Measurements from ENCODE around the gene CHMP4A. TPM values are rescaled to one million over a fixed set of nuclear protein-coding genes. Genes with fewer than 3 reads are reported as not detected.

CHMP4A gene
- total and polyA plus RNA-seq, 4 experiments from 2014 or later, result 99.3 to 194 (median 133) TPM

DNA sequence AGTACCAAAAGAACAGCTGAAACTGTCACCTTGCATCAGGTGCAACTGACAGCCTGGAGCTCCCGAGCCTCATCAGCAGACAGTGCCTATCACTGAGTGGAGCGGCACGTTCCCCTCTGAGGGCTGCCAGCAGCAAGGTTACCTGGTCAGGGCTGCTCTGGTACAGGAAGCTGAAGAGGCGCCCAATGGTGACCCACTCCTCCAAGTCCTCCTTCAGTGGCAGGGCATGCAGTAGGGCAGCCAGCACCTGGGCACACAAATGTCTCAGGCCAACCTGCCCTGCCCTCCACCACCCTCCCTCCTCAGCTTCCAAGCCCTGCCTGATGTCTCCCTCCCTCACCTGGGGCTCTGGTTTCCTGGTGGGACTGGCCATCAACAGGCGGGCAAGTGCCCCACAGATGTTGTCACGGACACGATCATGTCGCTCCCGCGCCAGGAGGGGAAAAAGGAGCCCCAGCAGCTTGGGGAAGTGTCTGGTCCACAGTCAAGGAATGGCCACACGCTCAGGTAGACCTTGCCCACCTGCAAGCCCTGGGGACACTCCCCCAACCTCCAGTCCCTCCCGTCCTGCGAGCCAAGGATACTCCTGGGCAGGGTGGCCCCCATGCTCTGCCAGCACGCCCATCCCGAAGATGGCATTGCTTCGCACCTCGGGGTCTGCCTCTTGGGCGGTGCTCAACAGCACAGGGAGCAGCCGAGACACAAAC lies 31.8 kb downstream of the CHMP4A start:
- intact Hi-C loops (cut with micrococcal nuclease), result no loop called here
- Mint-ChIP-seq H3K36me3 (peaks cover 19 to 68% of the 10 kb centered on the region in 2 donors), H3K27me3 (no peaks in the 10 kb centered on the region), H3K9me3 (no peaks in the 10 kb centered on the region), H3K4me3 (peak overlapping the region in 1 of 8 donors; percentile 3), H3K4me1 (peaks cover 1 to 9% (median 4%) of the 10 kb centered on the region in 4 donors), H3K27ac (peak overlapping the region in 4 of 7 donors; percentile 5 to 66 (median 44))
- ChIA-PET CTCF (ENCODE audit: partially characterized antibody) (interaction anchor here (0.8 to 1.4 kb wide), 3 partner anchors 65 to 152 kb away, joined by 3 to 4 read pairs (median 3); no protein-coding TSS in a partner anchor), POLR2A (ENCODE audit: partially characterized antibody) (interaction anchor here (1.1 to 1.4 kb wide), 4 partner anchors 14 to 101 kb away, joined by 3 to 4 read pairs (median 4); partner anchors contain the start of genes MDP1 and TM9SF1)
- no peak overlapping the region for H3K27ac ChIP-seq (ENCODE audit: low read depth, low read length)
- H3K9me3 ChIP-seq (ENCODE audit: control insufficient read depth in 1 of 2, low read length in 2 of 2), result no peaks in the 10 kb centered on the region
- DNase-seq, result no peak
- H3K4me3 ChIP-seq (ENCODE audit: low read length in 2 of 2), result no peak overlapping the region
- peaks cover 65% of the 10 kb centered on the region for H3K36me3 ChIP-seq (ENCODE audit: insufficient read depth, low read length)
- H3K4me1 ChIP-seq (ENCODE audit: insufficient read depth, low read length), result no peaks in the 10 kb centered on the region
- H3K27me3 ChIP-seq (ENCODE audit: insufficient read depth, low read length), result no peaks in the 10 kb centered on the region

DNA sequence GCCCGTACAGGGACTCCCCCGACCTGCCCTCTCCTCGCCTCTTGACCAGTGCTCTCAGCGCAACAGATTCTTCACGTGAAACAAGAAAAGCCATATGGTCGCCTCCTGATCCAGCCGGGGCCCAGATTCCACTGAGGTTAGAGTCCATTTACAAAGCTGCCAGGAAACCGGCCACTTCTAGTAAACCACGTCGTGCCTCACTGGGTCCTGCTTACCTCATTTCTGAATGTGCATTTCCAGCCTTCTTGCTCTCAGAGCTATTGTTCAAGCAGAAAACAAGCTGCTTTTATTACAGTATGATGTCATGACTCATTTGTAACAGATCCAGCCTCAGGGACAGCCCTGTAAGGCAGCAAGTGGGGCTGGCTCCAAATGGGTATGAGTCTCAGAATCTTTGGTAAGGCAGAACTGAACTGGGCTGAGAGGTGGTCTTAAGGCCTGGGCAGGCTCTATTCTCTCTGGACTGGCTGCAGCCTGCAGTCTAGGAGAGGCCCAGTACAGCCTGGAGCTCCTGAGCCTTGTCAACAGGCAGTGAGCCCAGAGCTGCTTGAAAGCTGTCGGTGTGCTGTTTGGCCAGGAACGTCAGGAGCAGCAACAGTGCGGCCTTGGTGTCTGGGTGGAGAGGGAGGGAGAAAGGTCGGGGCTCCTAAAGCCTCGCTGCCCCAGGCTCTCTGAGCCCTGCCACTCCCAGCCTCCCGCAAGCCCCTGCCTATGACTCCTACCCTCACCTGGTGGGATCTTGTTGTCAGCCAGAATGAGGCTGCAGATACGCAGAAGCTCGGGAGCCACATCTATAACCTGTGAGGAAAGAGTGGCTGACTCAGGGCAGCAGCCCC lies 33.1 kb downstream of the CHMP4A start:
- no peak overlapping the region for H3K27ac ChIP-seq (ENCODE audit: low read depth, low read length)
- H3K36me3 Mint-ChIP-seq, result peaks cover 19 to 68% of the 10 kb centered on the region in 2 donors
- peaks cover 2 to 8% (median 6%) of the 10 kb centered on the region in 4 donors for H3K4me1 Mint-ChIP-seq
- H3K27me3 ChIP-seq (ENCODE audit: insufficient read depth, low read length), result no peaks in the 10 kb centered on the region
- no peaks in the 10 kb centered on the region for H3K9me3 Mint-ChIP-seq
- no peaks in the 10 kb centered on the region for H3K9me3 ChIP-seq (ENCODE audit: control insufficient read depth in 1 of 2, low read length in 2 of 2)
- ChIA-PET CTCF (ENCODE audit: partially characterized antibody) (interaction anchor here (1.2 to 1.5 kb wide), 4 partner anchors 19 to 153 kb away, joined by 3 to 6 read pairs (median 4); partner anchors contain the start of genes IRF9 and TINF2), POLR2A (ENCODE audit: partially characterized antibody) (interaction anchor here (0.8 to 1.4 kb wide), 2 partner anchors 19 to 99 kb away, joined by 3 read pairs; partner anchors contain the start of gene IRF9)
- intact Hi-C loops (cut with micrococcal nuclease), result no loop called here
- peak overlapping the region in 1 of 7 donors; percentile 41 for H3K27ac Mint-ChIP-seq
- H3K4me3 ChIP-seq (ENCODE audit: low read length in 2 of 2), result no peak overlapping the region
- H3K27me3 Mint-ChIP-seq, result no peaks in the 10 kb centered on the region
- H3K4me1 ChIP-seq (ENCODE audit: insufficient read depth, low read length), result no peaks in the 10 kb centered on the region
- no peak for DNase-seq
- H3K36me3 ChIP-seq (ENCODE audit: insufficient read depth, low read length), result peaks cover 51% of the 10 kb centered on the region
- no peak overlapping the region for H3K4me3 Mint-ChIP-seq

DNA sequence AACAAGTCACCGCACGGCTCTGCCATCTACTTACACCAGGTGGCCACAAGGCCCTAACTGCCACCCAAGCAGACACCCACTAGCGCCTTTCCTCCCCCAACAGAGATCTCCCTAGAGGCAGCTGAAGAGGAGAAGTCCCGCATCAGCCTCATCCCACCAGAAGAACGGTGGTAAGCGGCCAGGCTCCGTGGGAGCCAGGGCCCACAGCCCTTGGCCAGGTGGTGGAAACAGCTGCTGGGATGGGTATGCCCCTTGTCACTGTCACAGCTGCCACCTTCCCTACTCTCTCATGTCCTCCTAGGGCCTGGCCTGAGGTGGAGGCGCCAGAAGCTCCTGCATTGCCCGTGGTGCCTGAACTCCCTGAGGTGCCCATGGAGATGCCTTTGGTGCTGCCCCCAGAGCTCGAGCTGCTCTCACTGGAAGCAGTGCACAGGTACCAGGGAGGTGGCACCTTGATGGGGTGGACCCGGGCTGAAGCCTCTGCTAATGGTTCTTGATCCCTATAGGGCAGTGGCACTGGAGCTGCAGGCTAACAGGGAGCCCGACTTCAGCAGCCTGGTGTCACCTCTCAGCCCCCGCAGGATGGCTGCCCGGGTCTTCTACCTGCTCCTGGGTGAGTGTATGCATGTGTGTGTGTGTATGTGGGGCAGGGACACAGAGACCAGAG lies 33.9 kb downstream of the CHMP4A start:
- Histone ChIP-seq H3K27ac (ENCODE audit: low read depth, low read length) (no peak overlapping the region), H3K27me3 (ENCODE audit: insufficient read depth, low read length) (no peaks in the 10 kb centered on the region), H3K4me1 (ENCODE audit: insufficient read depth, low read length) (no peaks in the 10 kb centered on the region), H3K36me3 (ENCODE audit: insufficient read depth, low read length) (peaks cover 44% of the 10 kb centered on the region), H3K4me3 (ENCODE audit: low read length in 2 of 2) (no peak overlapping the region), H3K9me3 (ENCODE audit: control insufficient read depth in 1 of 2, low read length in 2 of 2) (no peaks in the 10 kb centered on the region)
- intact Hi-C loops (cut with micrococcal nuclease), result no loop called here
- Mint-ChIP-seq H3K9me3 (no peaks in the 10 kb centered on the region), H3K4me3 (peak overlapping the region in 1 of 8 donors; percentile 8), H3K4me1 (peaks cover 8 to 16% (median 12%) of the 10 kb centered on the region in 4 donors), H3K36me3 (peaks cover 19 to 74% of the 10 kb centered on the region in 2 donors), H3K27me3 (no peaks in the 10 kb centered on the region), H3K27ac (peak overlapping the region in 5 of 7 donors; percentile 29 to 91 (median 49))
- ChIA-PET POLR2A (ENCODE audit: partially characterized antibody) (interaction anchor here (0.8 to 2.3 kb wide), 6 partner anchors 9 to 33 kb away, joined by 3 to 5 read pairs (median 3); partner anchors contain the start of genes IPO4, IRF9 and TM9SF1), CTCF (ENCODE audit: partially characterized antibody) (interaction anchor here (0.5 to 1.5 kb wide), 4 partner anchors 8 to 71 kb away, joined by 3 to 6 read pairs (median 4); partner anchors contain the start of genes IRF9 and TINF2)
- no peak for DNase-seq

DNA sequence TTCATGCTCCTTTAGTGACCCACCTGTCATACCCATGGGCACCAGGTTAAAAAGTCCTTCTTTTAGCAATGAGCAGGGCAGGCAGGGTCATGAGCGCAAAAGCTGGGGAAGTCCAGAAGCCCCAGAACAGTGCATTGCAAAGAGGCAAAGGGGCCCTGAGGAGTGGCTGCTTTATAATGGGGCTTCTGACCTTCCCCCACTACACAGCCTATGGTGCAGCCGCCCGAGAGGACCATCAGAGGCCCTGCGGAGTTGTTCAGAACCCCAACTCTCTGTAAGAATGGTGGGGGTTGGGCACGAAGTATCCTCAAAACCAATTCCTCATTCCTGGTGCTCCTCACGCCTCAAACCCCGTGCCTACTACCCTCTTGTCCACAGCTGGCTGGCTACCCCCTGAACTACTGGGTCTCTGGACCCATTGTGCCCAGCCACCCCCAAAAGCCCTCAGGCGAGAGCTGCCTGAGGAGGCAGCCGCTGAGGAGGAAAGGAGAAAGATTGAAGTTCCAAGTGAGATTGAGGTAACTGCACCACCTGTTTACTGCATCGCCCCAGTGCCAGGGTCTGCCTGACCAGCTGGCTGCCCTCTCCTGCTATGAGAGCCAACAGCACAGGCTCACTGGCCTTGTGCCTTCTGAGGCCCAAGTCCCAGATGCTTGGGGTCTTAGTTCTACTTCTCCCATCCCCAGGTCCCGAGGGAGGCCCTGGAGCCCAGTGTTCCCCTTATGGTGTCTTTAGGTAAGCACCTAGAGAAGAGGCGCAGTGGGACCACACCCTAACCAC lies 34.7 kb downstream of the CHMP4A start:
- Histone ChIP-seq H3K4me1 (ENCODE audit: insufficient read depth, low read length) (no peaks in the 10 kb centered on the region), H3K9me3 (ENCODE audit: control insufficient read depth in 1 of 2, low read length in 2 of 2) (no peaks in the 10 kb centered on the region), H3K4me3 (ENCODE audit: low read length in 2 of 2) (no peak overlapping the region), H3K36me3 (ENCODE audit: insufficient read depth, low read length) (peaks cover 39% of the 10 kb centered on the region), H3K27ac (ENCODE audit: low read depth, low read length) (no peak overlapping the region), H3K27me3 (ENCODE audit: insufficient read depth, low read length) (no peaks in the 10 kb centered on the region)
- H3K4me3 Mint-ChIP-seq, result no peak overlapping the region
- intact Hi-C loops (cut with micrococcal nuclease), result no loop called here
- no peaks in the 10 kb centered on the region for H3K27me3 Mint-ChIP-seq
- H3K36me3 Mint-ChIP-seq, result peaks cover 19 to 76% of the 10 kb centered on the region in 2 donors
- H3K4me1 Mint-ChIP-seq, result peaks cover 10 to 18% (median 13%) of the 10 kb centered on the region in 4 donors
- peak overlapping the region in 4 of 7 donors; percentile 49 to 91 (median 62) for H3K27ac Mint-ChIP-seq
- ChIA-PET CTCF (ENCODE audit: partially characterized antibody) (interaction anchor here (0.5 to 1.2 kb wide), 2 partner anchors 7 to 64 kb away, joined by 4 to 6 read pairs; partner anchors contain the start of gene TINF2), POLR2A (ENCODE audit: partially characterized antibody) (interaction anchor here (0.8 to 2.3 kb wide), 5 partner anchors 10 to 34 kb away, joined by 3 to 5 read pairs (median 3); partner anchors contain the start of genes IPO4 and TM9SF1)
- DNase-seq, result no peak
- no peaks in the 10 kb centered on the region for H3K9me3 Mint-ChIP-seq

DNA sequence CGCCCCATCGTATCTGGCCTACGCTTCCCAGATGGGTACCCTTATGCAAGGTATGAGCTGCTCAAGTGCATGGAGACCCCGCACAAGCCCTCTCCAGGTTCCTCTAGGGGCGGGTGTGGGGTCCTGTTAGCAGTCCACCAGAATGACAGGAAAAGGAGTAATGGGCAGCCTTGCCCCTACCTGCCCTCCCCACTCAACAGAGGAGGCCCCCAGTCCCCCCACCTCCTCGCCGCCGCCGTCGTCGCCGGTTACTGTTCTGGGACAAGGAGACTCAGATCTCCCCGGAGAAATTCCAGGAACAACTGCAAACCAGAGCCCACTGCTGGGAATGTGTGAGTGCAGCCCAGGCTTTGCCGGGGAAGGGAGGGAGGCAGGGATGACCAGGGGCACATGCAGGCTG lies 35.4 kb downstream of the CHMP4A start:
- peak overlapping the region in 3 of 7 donors; percentile 52 to 81 (median 64) for H3K27ac Mint-ChIP-seq
- H3K36me3 Mint-ChIP-seq, result peaks cover 19 to 75% of the 10 kb centered on the region in 2 donors

More for the DNA sequence above, 35.4 kb downstream of the CHMP4A start:
- no peak overlapping the region for H3K4me3 ChIP-seq (ENCODE audit: low read length in 2 of 2)
- Mint-ChIP-seq H3K9me3 (no peaks in the 10 kb centered on the region), H3K27me3 (no peaks in the 10 kb centered on the region), H3K4me3 (no peak overlapping the region), H3K4me1 (peaks cover 11 to 25% (median 13%) of the 10 kb centered on the region in 4 donors)
- H3K4me1 ChIP-seq (ENCODE audit: insufficient read depth, low read length), result no peaks in the 10 kb centered on the region
- intact Hi-C loops (cut with micrococcal nuclease), result no loop called here
- H3K27ac ChIP-seq (ENCODE audit: low read depth, low read length), result no peak overlapping the region
- peaks cover 37% of the 10 kb centered on the region for H3K36me3 ChIP-seq (ENCODE audit: insufficient read depth, low read length)
- ChIA-PET POLR2A (ENCODE audit: partially characterized antibody) (interaction anchor here (1.2 to 2.3 kb wide), 2 partner anchors 13 to 35 kb away, joined by 3 to 5 read pairs; no protein-coding TSS in a partner anchor), CTCF (ENCODE audit: partially characterized antibody) (no interaction called here)
- no peaks in the 10 kb centered on the region for H3K9me3 ChIP-seq (ENCODE audit: control insufficient read depth in 1 of 2, low read length in 2 of 2)
- no peak for DNase-seq
- no peaks in the 10 kb centered on the region for H3K27me3 ChIP-seq (ENCODE audit: insufficient read depth, low read length)

Measured in CD4-positive, alpha-beta memory T cell (primary cell).